HG03139 (cell line): Measurements from ENCODE around the gene CTCF.
A peak's percentile ranks its signal among the peaks of the same experiment; 100 is the strongest.

Experiments
- ATAC-seq: cut with Tn5 transposase; IDR thresholded peaks from one replicate; pipeline ENCODE4 v1.9.1; 2021; ENCODE audit not compliant: unreplicated experiment

Gene CTCF

GRCh38 chr16:67651039-67651438 lies 88.7 kb downstream of the CTCF start:
- ATAC-seq, result no peak

- no peak for ATAC-seq
These were observed 89.5 kb downstream of the CTCF start for GRCh38 chr16:67651847-67652246.

- ATAC-seq, result no peak
These were observed 90.3 kb downstream of the CTCF start for GRCh38 chr16:67652578-67653127.

- ATAC-seq, result no peak
These were observed 90.9 kb downstream of the CTCF start for GRCh38 chr16:67653128-67653788.

DNA sequence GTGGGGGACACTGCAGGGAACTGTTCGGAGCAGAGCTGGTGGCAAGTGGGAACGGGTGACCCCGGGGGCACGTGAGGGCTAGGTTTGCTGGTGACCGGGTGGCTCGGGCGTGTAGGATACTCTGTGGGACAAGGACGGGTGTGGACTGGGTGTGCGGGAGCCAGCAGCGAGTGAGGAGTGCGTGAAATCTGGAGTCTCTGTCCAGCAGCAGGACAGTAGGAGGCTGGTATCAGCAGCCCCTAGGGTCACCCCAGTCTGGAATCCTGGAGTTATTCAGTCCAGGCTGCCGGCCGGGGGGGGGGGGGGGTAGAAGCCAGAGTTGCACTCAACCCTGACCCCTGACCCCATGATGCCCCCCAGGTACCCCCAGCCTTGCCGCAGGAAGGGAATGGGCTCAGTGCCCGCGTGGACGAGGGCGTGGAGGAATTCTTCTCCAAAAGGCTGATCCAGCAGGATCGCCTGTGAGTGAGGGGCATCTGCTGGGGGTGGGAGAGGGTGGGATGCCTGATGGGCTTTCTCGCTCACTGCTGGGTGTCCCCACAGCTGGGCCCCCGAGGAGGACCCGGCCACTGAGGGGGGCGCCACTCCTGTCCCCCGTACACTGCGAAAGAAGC lies 91.6 kb downstream of the CTCF start:
- no peak for ATAC-seq

DNA sequence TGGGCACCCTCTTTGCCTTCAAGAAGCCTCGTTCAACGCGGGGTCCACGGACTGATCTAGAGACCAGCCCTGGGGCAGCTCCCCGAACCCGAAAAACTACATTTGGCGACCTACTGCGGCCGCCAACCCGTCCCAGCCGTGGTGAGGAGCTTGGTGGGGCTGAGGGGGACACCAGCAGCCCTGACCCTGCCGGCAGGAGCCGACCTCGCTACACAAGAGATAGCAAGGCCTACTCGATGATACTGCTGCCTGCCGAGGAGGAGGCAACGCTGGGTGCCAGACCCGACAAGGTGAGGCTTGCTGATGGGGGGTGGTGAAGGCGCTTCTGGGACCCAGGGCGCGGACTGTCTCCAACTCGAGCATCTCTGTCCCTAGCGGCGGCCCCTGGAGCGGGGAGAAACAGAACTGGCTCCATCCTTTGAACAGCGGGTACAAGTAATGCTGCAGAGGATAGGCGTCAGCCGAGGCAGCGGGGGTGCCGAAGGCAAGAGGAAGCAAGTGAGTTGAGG lies 92.1 kb downstream of the CTCF start:
- ATAC-seq, result no peak

DNA sequence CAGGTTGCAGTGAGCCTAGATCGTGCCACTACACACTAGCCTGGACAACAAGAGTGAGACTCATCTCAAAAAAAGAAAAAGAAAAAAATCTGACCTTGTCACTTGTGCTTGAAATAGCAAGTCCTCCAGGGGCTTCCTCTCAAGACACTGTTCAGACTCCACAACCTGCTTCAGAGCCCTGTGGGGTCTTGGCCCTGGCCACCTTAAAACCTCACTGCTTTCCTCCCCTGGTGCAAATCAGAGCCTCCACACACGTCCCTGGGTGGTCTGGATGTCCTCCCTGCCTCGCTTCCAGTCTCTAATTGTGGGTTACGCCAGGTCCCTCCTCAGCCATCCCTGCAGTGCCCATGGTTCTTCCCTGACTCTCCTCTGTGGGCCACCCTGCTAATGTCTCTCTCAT lies 93.0 kb downstream of the CTCF start:
- no peak for ATAC-seq

DNA sequence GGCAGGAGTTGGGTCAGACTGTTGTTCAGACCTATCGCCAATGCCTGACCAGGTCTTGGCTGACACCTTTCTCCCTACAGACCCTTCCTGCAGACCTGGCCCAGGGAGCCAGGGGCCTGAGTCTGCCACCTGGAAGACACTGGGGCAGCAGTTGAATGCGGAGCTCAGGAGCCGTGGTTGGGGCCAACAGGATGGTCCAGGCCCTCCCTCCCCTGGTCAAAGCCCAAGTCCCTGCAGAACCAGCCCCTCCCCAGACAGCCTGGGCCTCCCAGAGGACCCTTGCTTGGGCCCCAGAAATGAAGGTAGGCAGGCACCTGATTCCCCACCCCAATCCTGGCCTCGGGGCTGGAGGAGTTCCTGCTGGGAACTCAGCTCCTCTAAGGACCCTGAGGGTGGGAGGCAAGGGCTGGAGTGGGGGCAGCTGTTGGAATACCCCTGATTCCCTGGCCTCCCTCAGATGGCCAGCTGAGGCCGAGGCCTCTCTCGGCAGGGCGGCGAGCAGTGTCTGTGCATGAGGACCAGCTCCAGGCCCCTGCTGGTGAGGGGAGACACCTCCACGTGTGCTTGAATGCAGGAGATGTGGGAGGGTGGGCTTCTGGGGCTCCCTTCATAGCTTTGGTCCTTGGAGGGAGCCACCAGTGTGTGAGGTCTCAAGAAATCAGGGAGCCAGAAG lies 94.2 kb downstream of the CTCF start:
- no peak for ATAC-seq

DNA sequence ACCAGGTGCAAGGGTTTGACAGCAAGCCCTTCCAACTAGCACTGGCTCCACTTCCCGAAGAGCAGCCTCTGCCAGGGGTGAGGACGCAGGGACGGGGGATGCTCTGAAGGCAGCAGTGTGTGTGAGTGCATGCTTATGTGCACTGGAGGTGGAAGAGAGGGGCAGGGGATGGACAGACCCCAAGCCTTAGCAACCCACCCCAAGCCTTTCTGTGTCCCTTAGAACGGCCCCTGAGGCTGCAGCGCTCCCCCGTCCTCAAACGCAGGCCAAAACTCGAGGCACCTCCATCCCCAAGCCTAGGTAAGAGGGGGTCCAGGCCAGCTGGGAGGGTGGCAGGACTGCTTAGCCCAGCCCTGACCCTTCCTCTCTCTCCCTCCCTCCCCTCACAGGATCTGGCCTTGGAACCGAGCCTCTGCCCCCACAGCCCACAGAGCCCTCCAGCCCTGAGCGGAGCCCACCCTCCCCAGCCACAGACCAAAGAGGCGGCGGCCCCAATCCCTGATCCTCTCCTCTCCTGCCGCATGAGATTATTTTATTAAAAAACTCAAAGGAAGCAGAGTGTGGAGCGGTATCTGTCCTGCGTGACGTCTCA lies 94.8 kb downstream of the CTCF start:
- no peak for ATAC-seq

GRCh38 chr16:67657751-67658518 lies 95.6 kb downstream of the CTCF start:
- ATAC-seq, result no peak

GRCh38 chr16:67658849-67659674 lies 96.7 kb downstream of the CTCF start:
- no peak for ATAC-seq

- peak; percentile 38 for ATAC-seq
These were observed 97.6 kb downstream of the CTCF start, which contains the start of gene ACD for GRCh38 chr16:67659675-67660563. TSS of gene ACD (minus strand) at chr16:67660260. CDS start at chr16:67660220, 40 bp downstream.

GRCh38 chr16:67660564-67661028 lies 98.3 kb downstream of the CTCF start, which contains the start of gene PARD6A:
TSS of gene PARD6A (plus strand) at chr16:67660960. CDS start at chr16:67661039, 79 bp downstream.
- ATAC-seq, result peak; percentile 72

GRCh38 chr16:67661101-67661761 lies 98.9 kb downstream of the CTCF start:
- no peak for ATAC-seq

- ATAC-seq, result no peak
These were observed 99.7 kb downstream of the CTCF start for GRCh38 chr16:67661886-67662652.

- no peak for ATAC-seq
These were observed 100.3 kb downstream of the CTCF start for GRCh38 chr16:67662653-67663010.

GRCh38 chr16:67663151-67663876 lies 101.0 kb downstream of the CTCF start:
- no peak for ATAC-seq
